BJ (cell line): ENCODE data around the gene IL20. TPM values are rescaled to one million over a fixed set of nuclear protein-coding genes. Genes with fewer than 3 reads are reported as not detected.

Experiments used
- CTCF ChIA-PET: fragments of 350-600 bp; formaldehyde crosslinking; extraction: SDS; loops from one replicate; lab custom pipeline; 2021; ENCODE audit warnings: antibody characterized with exemption, inconsistent platforms; lab: Yijun Ruan, JAX
- POLR2A ChIA-PET: fragments of 300-600 bp; sonication (Branson Sonifier 250); formaldehyde crosslinking; extraction: SDS; loops from one replicate; lab custom pipeline; 2021; ENCODE audit warnings: antibody characterized with exemption; lab: Charles Lee
- DNase-seq: peaks from one replicate; pipeline ENCODE4 v3.0.0-alpha.2; 2011; ENCODE audit warnings: low read depth
- H3K27me3 ChIP-seq: 2 replicates; pipeline ENCODE4 v1.6.0; 2011; ENCODE audit warnings: low read length; ENCODE audit not compliant: control insufficient read depth, insufficient read depth
- H3K36me3 ChIP-seq: 2 replicates; pipeline ENCODE4 v1.5.1; 2011; ENCODE audit warnings: low read length; ENCODE audit not compliant: control insufficient read depth, insufficient read depth
- H3K4me3 ChIP-seq: 2 replicates; pipeline ENCODE4 v1.5.1; 2011; ENCODE audit warnings: low read depth, mild to moderate bottlenecking, control low read depth, low read length
- CTCF ChIP-seq: IDR thresholded peaks from 2 replicates; pipeline ENCODE4 v1.5.1; 2011; ENCODE audit warnings: low read depth, mild to moderate bottlenecking, control low read depth, inconsistent platforms, low read length, moderate library complexity; ENCODE audit not compliant: insufficient read depth
- polyA plus RNA-seq: library from polyadenylated mRNA; depleted of rRNA; stranded (reverse); fragments of >200 nt; gene quantifications from 2 replicates; pipeline ENCODE4 v1.2.3, GENCODE V29; 2011

IL20 gene
- polyA plus RNA-seq, 1 experiment = not detected

- POLR2A ChIA-PET = no interaction called here
These were observed 30.7 kb upstream of the IL20 start for GRCh38 chr1:206834711-206835110.

GRCh38 chr1:206835186-206835585 lies 30.2 kb upstream of the IL20 start:
- no peak for DNase-seq

More at GRCh38 chr1:206834711-206835110, 30.7 kb upstream of the IL20 start:
- Histone ChIP-seq H3K4me3 (no peak overlapping the region), H3K27me3 (peaks cover 1% of the 10 kb centered on the region; the same call in 1 of the 2 replicates), H3K36me3 (no peaks in the 10 kb centered on the region)
- DNase-seq = no peak
- CTCF ChIA-PET = interaction anchor here (1.5 to 2.1 kb wide), 4 partner anchors 11 to 78 kb away, joined by 3 to 7 read pairs (median 5); no protein-coding TSS in a partner anchor
- TF ChIP-seq CTCF = no peak

GRCh38 chr1:206836111-206836510 lies 29.3 kb upstream of the IL20 start:
- no peak overlapping the region for H3K4me3 ChIP-seq
- H3K27me3 ChIP-seq = no peaks in the 10 kb centered on the region; the same call in 1 of the 2 replicates
- TF ChIP-seq CTCF = no peak
- ChIA-PET CTCF (interaction anchor here (1.3 to 2.1 kb wide), 4 partner anchors 10 to 76 kb away, joined by 4 to 6 read pairs (median 5); no protein-coding TSS in a partner anchor), POLR2A (no interaction called here)
- DNase-seq = peak; percentile 42
- no peaks in the 10 kb centered on the region for H3K36me3 ChIP-seq

More at GRCh38 chr1:206835186-206835585, 30.2 kb upstream of the IL20 start:
- TF ChIP-seq CTCF = no peak
- Histone ChIP-seq H3K36me3 (no peaks in the 10 kb centered on the region), H3K4me3 (no peak overlapping the region), H3K27me3 (no peaks in the 10 kb centered on the region; the same call in 1 of the 2 replicates)
- ChIA-PET POLR2A (interaction anchor here (0.5 kb wide), 1 partner anchor 654 kb away, joined by 3 read pairs; no protein-coding TSS in a partner anchor), CTCF (interaction anchor here (0.7 to 2.1 kb wide), 5 partner anchors 10 to 77 kb away, joined by 3 to 7 read pairs (median 4); no protein-coding TSS in a partner anchor)

GRCh38 chr1:206839006-206839560 lies 26.3 kb upstream of the IL20 start:
- POLR2A ChIA-PET = no interaction called here
- no peak for TF ChIP-seq CTCF
- no peak overlapping the region for H3K4me3 ChIP-seq
- no peaks in the 10 kb centered on the region for H3K36me3 ChIP-seq
- DNase-seq = no peak
- no peaks in the 10 kb centered on the region for H3K27me3 ChIP-seq
- CTCF ChIA-PET = interaction anchor here (0.9 to 1.1 kb wide), 2 partner anchors 14 to 72 kb away, joined by 3 read pairs; no protein-coding TSS in a partner anchor

GRCh38 chr1:206839857-206840256 lies 25.6 kb upstream of the IL20 start:
- H3K27me3 ChIP-seq = no peaks in the 10 kb centered on the region
- ChIA-PET CTCF (no interaction called here), POLR2A (no interaction called here)
- DNase-seq = peak; percentile 58
- no peak; the same call in 1 of the 2 replicates for TF ChIP-seq CTCF
- no peaks in the 10 kb centered on the region for H3K36me3 ChIP-seq
- no peak overlapping the region for H3K4me3 ChIP-seq
